ENCODE results near the gene AGPAT3.

Gene AGPAT3

GRCh38 chr21:43986544-43987451, 121.8 kb downstream of the AGPAT3 start:
- Mint-ChIP-seq H3K4me3 (no peak overlapping the region), H3K27ac (no peak overlapping the region), H3K27me3 (no peaks in the 10 kb centered on the region), H3K4me1 (peaks cover 10 to 23% of the 10 kb centered on the region in 2 donors), H3K9me3 (no peaks in the 10 kb centered on the region), H3K36me3 (peaks cover 0 to 14% of the 10 kb centered on the region in 2 donors)
- ATAC-seq (replicated peaks) (no peak), DNase-seq (no peak)

GRCh38 chr21:43987509-43987908, 122.5 kb downstream of the AGPAT3 start:
- H3K4me3 Mint-ChIP-seq: no peak overlapping the region
- H3K4me1 Mint-ChIP-seq: peaks cover 10 to 23% of the 10 kb centered on the region in 2 donors
- no peaks in the 10 kb centered on the region for H3K9me3 Mint-ChIP-seq
- no peaks in the 10 kb centered on the region for H3K27me3 Mint-ChIP-seq
- no peak overlapping the region for H3K27ac Mint-ChIP-seq
- DNase-seq (no peak), ATAC-seq (replicated peaks) (no peak)
- H3K36me3 Mint-ChIP-seq: peaks cover 0 to 10% of the 10 kb centered on the region in 2 donors

GRCh38 chr21:43988016-43988415, 123.0 kb downstream of the AGPAT3 start:
- Mint-ChIP-seq H3K27ac (peak overlapping the region; percentile 17), H3K36me3 (peaks cover 0 to 8% of the 10 kb centered on the region in 2 donors), H3K4me1 (peaks cover 8 to 18% of the 10 kb centered on the region in 2 donors), H3K9me3 (no peaks in the 10 kb centered on the region), H3K4me3 (no peak overlapping the region), H3K27me3 (no peaks in the 10 kb centered on the region)
- ATAC-seq (replicated peaks) (no peak), DNase-seq (no peak)

- Mint-ChIP-seq H3K4me3 (no peak overlapping the region), H3K4me1 (peaks cover 7 to 11% of the 10 kb centered on the region in 2 donors), H3K27ac (peak overlapping the region; percentile 17), H3K27me3 (no peaks in the 10 kb centered on the region), H3K36me3 (peaks cover 0 to 5% of the 10 kb centered on the region in 2 donors), H3K9me3 (no peaks in the 10 kb centered on the region)
- DNase-seq: no peak
- ATAC-seq (replicated peaks): no peak
These were observed 123.6 kb downstream of the AGPAT3 start for GRCh38 chr21:43988506-43989230.

- DNase-seq (no peak), ATAC-seq (replicated peaks) (no peak)
- no peaks in the 10 kb centered on the region for H3K36me3 Mint-ChIP-seq
- no peak overlapping the region for H3K27ac Mint-ChIP-seq
- no peak overlapping the region for H3K4me3 Mint-ChIP-seq
- no peaks in the 10 kb centered on the region for H3K27me3 Mint-ChIP-seq
- no peaks in the 10 kb centered on the region for H3K9me3 Mint-ChIP-seq
- peaks cover 5 to 6% of the 10 kb centered on the region in 2 donors for H3K4me1 Mint-ChIP-seq
These were observed 124.4 kb downstream of the AGPAT3 start for GRCh38 chr21:43989401-43989800.

GRCh38 chr21:43991447-43991991, 126.5 kb downstream of the AGPAT3 start:
- Mint-ChIP-seq H3K4me1 (no peaks in the 10 kb centered on the region), H3K4me3 (no peak overlapping the region), H3K9me3 (no peaks in the 10 kb centered on the region), H3K27me3 (no peaks in the 10 kb centered on the region), H3K36me3 (no peaks in the 10 kb centered on the region), H3K27ac (no peak overlapping the region)
- no peak for DNase-seq
- no peak for ATAC-seq (replicated peaks)

- Mint-ChIP-seq H3K27ac (no peak overlapping the region), H3K4me1 (no peaks in the 10 kb centered on the region), H3K27me3 (no peaks in the 10 kb centered on the region), H3K9me3 (no peaks in the 10 kb centered on the region), H3K4me3 (no peak overlapping the region), H3K36me3 (no peaks in the 10 kb centered on the region)
- no peak for ATAC-seq (replicated peaks)
- DNase-seq: no peak
These were observed 127.1 kb downstream of the AGPAT3 start for GRCh38 chr21:43992121-43992520.

GRCh38 chr21:43993420-43993934, 128.5 kb downstream of the AGPAT3 start:
- no peak for DNase-seq
- H3K4me1 Mint-ChIP-seq: no peaks in the 10 kb centered on the region

GRCh38 chr21:43994085-43994484, 129.1 kb downstream of the AGPAT3 start:
- no peaks in the 10 kb centered on the region for H3K9me3 Mint-ChIP-seq
- no peak overlapping the region for H3K4me3 Mint-ChIP-seq
- H3K27ac Mint-ChIP-seq: no peak overlapping the region
- no peaks in the 10 kb centered on the region for H3K36me3 Mint-ChIP-seq
- peaks cover 0 to 2% of the 10 kb centered on the region in 2 donors for H3K27me3 Mint-ChIP-seq
- no peaks in the 10 kb centered on the region for H3K4me1 Mint-ChIP-seq
- DNase-seq (no peak), ATAC-seq (replicated peaks) (no peak)

More at GRCh38 chr21:43993420-43993934, 128.5 kb downstream of the AGPAT3 start:
- H3K36me3 Mint-ChIP-seq: no peaks in the 10 kb centered on the region
- no peaks in the 10 kb centered on the region for H3K27me3 Mint-ChIP-seq
- no peaks in the 10 kb centered on the region for H3K9me3 Mint-ChIP-seq
- H3K27ac Mint-ChIP-seq: no peak overlapping the region
- no peak for ATAC-seq (replicated peaks)
- H3K4me3 Mint-ChIP-seq: no peak overlapping the region

- H3K4me3 Mint-ChIP-seq: no peak overlapping the region
- peaks cover 0 to 5% of the 10 kb centered on the region in 2 donors for H3K27me3 Mint-ChIP-seq
- DNase-seq (no peak), ATAC-seq (replicated peaks) (no peak)
- no peak overlapping the region for H3K27ac Mint-ChIP-seq
- H3K9me3 Mint-ChIP-seq: no peaks in the 10 kb centered on the region
- H3K36me3 Mint-ChIP-seq: no peaks in the 10 kb centered on the region
- H3K4me1 Mint-ChIP-seq: no peaks in the 10 kb centered on the region
These were observed 129.6 kb downstream of the AGPAT3 start for GRCh38 chr21:43994646-43995045.

- no peaks in the 10 kb centered on the region for H3K4me1 Mint-ChIP-seq
- H3K9me3 Mint-ChIP-seq: no peaks in the 10 kb centered on the region
- no peak for ATAC-seq (replicated peaks)
- H3K27me3 Mint-ChIP-seq: peaks cover 0 to 5% of the 10 kb centered on the region in 2 donors
- H3K4me3 Mint-ChIP-seq: no peak overlapping the region
- no peak for DNase-seq
- no peaks in the 10 kb centered on the region for H3K36me3 Mint-ChIP-seq
- peak overlapping the region; percentile 31 for H3K27ac Mint-ChIP-seq
These were observed 130.6 kb downstream of the AGPAT3 start for GRCh38 chr21:43995521-43996105.

GRCh38 chr21:43997766-43998742, 133.0 kb downstream of the AGPAT3 start:
- Mint-ChIP-seq H3K4me3 (no peak overlapping the region), H3K27ac (no peak overlapping the region), H3K27me3 (peaks cover 0 to 5% of the 10 kb centered on the region in 2 donors), H3K9me3 (no peaks in the 10 kb centered on the region), H3K4me1 (no peaks in the 10 kb centered on the region), H3K36me3 (no peaks in the 10 kb centered on the region)
- no peak for DNase-seq
- ATAC-seq (replicated peaks): no peak

- H3K27ac Mint-ChIP-seq: no peak overlapping the region
- no peak for DNase-seq
- no peak overlapping the region for H3K4me3 Mint-ChIP-seq
- no peak for ATAC-seq (replicated peaks)
- H3K4me1 Mint-ChIP-seq: no peaks in the 10 kb centered on the region
- H3K9me3 Mint-ChIP-seq: no peaks in the 10 kb centered on the region
- peaks cover 0 to 5% of the 10 kb centered on the region in 2 donors for H3K27me3 Mint-ChIP-seq
- no peaks in the 10 kb centered on the region for H3K36me3 Mint-ChIP-seq
These were observed 135.3 kb downstream of the AGPAT3 start for GRCh38 chr21:44000360-44000759.

Data from stimulated activated naive B cell treated with anti-CD40 and anti-IgM and Interleukin-4, amounts not matched to agents 10 μg/mL and 1 μg/mL and 100 μg/mL, for 72 hours (primary cell).